NCI-H2227 (cell line): ENCODE measurements around the gene NOL9.

Experiments used
- DNase-seq: peaks from one replicate; lab custom pipeline; 2025; ENCODE audit not compliant: unreplicated experiment; lab: John Stamatoyannopoulos, UW

NOL9 gene

DNA sequence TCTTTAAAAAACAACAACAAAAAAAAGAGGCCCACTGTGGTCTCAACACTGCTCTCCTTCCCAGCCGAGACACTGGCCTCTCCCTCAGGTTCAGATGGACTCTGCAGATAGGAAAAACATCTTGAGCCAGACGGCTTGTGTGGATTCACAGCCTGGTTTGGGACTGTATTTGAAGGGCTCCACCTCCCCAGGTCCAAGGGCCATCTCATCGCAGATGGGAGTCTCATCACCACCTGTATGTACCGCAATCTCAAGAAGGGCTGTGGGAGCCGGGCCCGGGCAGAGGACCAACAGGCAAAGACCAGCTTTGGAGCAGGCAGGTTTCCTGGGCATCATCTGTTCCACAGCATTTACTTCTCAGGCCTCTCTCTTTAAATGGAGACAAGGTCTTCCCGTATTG, 35.7 kb upstream of the NOL9 start:
- no peak for DNase-seq

DNA sequence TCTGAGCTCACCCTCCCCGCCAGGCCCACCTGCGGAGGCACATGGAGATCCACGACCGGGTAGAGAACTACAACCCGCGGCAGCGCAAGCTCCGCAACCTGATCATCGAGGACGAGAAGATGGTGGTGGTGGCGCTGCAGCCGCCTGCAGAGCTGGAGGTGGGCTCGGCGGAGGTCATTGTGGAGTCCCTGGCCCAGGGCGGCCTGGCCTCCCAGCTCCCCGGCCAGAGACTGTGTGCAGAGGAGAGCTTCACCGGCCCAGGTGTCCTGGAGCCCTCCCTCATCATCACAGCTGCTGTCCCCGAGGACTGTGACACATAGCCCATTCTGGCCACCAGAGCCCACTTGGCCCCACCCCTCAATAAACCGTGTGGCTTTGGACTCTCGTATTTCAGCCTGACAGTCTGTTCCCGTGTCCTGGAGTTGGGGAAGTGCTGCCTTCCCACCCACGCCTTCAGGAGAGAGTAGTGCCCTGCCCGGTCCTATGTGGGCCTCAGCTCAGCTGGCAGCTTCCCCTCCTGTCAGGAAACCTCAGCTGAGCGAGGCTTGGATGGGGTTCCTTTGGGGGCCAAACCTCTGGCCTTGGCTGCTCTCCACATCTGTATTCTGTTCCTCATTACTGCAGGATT, 34.7 kb upstream of the NOL9 start:
- DNase-seq = no peak

DNA sequence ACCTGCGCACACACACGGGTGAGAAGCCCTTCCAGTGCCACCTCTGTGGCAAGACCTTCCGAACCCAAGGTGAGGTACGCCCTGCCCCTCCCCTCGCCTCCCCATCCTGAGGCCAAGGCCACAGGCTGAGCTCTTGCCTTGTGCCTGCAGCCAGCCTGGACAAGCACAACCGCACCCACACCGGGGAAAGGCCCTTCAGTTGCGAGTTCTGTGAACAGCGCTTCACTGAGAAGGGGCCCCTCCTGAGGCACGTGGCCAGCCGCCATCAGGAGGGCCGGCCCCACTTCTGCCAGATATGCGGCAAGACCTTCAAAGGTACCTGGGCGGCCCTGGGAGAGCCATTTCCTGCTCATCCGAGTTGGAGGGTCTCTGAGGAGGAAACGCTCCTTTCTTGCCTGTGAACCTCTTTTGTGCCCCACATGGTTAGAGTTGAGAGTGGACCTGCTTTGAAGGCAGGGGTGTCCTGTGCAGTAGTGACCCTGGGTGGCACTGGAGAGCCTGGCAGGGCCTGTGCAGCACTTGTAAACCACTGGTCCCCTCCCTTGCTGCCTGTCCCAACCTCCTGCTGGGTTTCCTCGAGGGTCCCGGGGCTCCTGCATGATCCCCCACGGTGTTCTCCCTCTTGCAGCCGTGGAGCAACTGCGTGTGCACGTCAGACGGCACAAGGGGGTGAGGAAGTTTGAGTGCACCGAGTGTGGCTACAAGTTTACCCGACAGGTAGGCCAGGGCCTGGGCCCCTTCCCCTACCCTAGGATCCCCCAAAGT, 34.0 kb upstream of the NOL9 start:
- no peak for DNase-seq

DNA sequence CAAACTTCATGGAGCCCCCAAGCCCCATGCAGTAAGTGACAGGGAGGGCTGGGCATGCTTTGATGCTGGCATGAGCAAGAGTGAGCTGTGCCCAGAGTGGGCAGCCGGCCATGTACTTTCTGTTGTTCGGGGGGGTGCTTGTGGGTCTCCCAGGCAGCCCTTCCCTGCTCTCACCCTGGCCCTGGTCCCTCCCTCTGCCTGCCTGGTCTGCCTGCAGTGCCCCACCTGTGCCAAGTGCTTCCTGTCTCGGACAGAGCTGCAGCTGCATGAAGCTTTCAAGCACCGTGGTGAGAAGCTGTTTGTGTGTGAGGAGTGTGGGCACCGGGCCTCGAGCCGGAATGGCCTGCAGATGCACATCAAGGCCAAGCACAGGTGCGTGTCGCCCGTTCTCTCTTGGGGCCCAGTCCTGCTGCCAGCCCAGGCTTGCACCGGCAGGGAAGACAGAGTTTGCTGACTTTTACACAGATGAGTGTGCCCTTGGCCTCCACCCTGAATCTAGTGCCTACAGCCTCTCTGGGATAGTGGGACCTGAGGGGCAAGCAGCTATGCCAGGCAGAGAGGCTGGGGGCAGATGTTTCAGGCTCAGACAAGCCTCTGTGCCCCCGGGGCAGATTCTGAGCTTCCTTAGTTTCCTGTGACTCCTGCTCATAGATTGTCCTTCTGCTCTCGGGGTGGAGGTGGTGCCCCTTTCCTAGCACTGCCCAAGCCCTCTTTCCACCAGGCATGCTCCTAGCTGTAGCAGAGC, 33.1 kb upstream of the NOL9 start:
- DNase-seq = no peak

DNA sequence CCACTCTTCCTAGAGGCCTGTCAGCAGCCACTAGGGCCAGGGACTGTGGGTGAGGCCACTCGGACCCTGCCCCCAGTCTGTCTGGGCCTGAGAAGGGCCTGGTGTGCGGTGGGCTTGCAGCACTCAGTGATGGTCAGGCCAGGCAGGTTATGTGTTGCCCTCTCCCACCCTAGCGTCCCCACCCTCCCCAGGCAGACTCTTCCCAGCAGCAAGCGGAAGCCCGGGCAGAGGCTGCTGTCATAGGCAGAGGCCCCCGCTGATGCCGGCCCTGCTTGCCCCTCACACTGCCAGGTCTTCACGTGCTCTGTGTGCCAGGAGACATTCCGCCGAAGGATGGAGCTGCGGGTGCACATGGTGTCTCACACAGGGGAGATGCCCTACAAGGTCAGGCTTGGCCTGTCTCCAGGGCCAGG, 32.1 kb upstream of the NOL9 start:
- no peak for DNase-seq

DNA sequence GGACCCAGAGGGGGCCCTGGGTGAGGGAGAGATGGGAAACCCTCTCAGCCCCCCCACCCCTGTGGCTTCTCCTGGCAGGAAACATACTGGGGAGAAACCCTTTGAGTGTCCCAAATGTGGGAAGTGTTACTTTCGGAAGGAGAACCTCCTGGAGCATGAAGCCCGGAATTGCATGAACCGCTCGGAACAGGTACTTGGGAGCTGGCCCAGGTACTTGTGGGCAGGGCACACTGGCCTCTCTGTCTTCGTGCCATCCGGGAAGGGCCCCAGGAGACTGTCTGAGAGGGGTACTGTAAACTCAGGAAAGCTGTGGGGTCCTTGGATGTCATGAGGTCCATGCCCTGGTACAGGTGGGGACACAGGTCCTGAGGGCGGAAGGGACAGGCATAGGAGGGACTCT, 31.5 kb upstream of the NOL9 start:
- no peak for DNase-seq

DNA sequence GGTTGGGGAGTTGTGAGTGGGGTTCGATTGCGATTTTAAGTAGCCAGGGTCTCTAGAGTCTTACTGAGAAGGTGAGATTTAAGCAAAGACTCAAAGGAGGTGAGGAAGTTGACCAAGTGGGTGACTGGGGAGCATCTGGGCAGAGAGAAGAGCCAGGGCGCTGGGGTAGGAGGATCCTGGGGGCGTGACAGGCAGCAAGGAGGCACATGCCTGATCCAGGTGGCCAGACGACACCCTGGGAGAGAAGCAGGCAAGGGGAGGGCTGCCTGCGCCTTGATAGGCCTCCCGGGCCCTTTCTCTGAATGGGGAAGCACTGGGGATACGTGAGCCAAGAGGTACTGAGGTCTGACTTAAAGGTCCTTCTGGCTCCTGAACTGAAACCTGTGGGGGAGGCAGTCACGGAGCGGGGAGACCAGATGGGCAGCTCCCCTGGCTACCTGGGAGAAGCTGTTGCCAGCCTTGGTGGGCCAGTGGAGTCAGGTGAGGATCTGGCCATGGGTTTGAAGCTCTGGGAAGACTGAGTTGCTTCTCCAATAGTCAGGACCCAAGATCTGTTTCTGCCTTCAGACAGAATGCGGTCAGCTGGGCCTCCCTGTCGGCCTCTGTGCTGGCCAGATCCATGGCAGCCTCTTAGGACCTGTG, 30.9 kb upstream of the NOL9 start:
- DNase-seq = no peak

DNA sequence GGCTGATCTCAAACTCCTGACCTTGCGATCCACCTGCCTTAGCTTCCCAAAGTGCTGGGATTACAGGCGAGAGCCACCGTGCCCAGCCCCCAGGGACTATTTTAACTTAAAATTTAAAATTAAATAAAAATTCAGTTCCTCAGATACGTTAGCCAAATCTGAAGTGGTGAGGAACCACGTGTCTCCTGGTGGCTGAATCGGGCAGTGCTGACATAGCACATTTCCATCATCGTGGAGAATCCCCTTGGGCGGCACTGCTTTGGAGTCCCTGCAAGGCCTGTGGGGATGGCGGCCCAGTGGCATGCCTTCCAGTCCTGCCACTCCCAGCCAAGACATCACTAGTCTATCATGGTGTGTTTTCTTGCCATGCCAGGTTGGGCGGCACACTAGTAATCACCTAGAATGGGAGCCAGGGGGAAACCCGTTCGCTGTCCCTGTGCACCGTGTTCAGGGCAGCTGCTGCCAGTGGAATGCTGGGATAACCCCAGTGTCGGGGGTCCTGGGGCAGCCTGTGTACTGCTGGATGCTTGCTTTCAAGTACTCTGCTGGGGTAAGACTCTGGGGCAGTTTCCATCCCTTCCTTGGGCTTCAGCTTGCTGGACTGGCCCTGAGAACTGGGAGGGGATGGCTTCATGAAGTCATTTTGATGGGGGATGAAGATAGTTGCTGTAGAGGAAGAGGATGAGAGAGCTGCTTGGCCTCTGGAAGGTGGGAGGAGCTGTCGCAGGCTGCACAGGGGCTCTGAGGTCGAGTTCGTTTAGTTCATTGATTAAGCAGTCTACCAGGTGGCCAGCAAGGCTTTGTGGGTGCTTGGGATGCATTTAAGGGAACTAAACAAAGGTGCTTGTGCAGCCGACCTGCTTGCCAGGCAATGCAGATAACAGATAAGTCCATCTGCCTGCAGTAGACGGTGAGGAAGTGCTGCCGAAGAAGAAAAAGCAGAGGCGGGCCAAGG, 30.1 kb upstream of the NOL9 start:
- no peak for DNase-seq

DNA sequence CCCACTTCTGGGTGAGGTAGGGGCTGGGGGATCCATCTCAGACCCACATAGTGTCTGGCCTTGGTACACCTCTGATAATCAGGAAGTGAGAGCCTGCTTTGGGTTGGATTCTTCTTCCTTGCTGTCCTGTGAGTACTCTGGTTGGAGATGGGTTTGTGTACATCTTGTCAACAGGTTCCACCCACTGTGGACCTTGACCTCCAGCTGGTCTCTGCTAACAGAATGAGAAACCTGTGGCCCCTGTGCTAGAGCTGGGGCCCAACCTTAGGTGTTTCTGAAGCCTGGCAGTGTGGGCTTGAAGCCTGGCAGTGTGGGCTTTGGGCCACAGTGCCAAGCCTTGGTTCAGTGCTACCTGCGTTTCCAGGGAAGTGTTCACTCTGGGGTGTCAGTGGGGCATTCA, 28.1 kb upstream of the NOL9 start:
- no peak for DNase-seq

DNA sequence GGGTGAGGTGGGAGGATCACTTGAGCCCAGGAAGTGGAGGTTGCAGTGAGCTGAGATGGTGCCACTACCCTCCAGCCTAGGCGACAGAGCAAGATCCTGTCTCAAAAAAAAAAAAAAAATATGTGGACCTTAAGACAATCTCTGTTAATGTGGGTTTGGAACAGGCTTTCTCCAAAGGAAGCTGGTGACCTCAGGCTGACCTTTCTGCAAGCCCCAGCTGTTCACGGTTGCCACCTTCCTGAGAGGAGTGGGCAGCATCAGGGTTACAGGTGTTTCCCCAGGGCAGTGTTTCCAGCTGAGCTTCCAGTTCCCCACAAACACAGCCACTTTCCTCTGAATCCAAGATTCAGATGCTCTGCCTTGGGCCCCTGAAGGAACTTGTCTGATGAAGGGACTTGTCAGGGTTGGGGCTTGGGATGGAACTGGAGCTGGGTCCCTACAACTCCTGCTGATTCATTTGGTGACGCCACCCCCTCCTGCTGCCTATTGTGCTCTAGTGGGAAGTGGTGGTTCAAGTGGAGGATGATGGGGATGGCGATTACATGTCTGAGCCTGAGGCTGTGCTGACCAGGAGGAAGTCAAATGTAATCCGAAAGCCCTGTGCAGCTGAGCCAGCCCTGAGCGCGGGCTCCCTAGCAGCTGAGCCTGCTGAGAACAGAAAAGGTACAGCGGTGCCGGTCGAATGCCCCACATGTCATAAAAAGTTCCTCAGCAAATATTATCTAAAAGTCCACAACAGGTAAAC, 27.4 kb upstream of the NOL9 start:
- DNase-seq = peak; percentile 23

DNA sequence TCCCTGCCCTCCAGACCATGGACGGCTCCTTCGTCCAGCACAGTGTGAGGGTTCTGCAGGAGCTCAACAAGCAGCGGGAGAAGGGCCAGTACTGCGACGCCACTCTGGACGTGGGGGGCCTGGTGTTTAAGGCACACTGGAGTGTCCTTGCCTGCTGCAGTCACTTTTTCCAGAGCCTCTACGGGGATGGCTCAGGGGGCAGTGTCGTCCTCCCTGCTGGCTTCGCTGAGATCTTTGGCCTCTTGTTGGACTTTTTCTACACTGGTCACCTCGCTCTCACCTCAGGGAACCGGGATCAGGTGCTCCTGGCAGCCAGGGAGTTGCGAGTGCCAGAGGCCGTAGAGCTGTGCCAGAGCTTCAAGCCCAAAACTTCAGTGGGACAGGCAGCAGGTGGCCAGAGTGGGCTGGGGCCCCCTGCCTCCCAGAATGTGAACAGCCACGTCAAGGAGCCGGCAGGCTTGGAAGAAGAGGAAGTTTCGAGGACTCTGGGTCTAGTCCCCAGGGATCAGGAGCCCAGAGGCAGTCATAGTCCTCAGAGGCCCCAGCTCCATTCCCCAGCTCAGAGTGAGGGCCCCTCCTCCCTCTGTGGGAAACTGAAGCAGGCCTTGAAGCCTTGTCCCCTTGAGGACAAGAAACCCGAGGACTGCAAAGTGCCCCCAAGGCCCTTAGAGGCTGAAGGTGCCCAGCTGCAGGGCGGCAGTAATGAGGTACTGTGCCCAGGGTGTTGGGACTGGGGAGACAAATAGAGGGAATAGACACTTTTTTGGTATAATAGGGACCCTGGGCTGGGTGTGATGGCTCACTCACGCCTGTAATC, 26.5 kb upstream of the NOL9 start:
- DNase-seq = no peak

DNA sequence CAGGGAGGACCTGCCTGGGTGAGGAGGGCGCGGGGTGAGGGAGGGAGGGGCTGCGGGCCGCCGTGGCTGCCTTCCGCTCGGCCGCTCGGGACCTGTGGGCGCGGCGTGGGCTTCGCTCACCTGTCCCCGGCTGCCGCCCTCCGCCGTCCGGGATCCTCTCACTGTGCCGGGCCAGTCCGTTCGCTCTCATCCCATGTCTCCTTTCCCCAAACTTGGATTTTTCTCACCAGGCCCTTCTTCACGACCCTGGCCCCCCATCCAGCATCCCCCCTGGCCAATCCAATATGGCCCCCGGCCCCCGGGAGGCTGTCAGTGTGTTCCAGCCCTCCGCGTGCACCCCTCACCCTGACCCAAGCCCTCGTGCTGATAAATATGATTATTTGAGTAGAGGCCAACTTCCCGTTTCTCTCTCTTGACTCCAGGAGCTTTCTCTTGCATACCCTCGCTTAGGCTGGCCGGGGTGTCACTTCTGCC, 25.8 kb upstream of the NOL9 start:
- no peak for DNase-seq

DNA sequence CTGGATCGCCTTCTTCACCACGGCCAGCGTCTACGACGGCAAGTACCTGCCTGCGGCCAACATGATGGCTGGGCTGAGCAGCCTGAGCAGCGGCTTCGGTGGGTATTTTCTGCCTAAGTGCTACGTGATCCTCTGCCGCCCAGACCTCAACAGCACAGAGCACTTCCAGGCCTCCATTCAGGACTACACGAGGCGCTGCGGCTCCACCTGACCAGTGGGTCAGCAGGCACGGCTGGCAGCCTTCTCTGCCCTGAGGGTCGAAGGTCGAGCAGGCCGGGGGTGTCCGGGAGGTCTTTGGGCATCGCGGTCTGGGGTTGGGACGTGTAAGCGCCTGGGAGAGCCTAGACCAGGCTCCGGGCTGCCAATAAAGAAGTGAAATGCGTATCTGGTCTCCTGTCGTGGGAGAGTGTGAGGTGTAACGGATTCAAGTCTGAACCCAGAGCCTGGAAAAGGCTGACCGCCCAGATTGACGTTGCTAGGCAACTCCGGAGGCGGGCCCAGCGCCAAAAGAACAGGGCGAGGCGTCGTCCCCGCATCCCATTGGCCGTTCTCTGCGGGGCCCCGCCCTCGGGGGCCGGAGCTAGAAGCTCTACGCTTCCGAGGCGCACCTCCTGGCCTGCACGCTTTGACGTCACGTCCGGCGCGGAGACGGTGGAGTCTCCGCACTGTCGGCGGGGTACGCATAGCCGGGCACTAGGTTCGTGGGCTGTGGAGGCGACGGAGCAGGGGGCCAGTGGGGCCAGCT, 25.2 kb upstream of the NOL9 start, which contains the start of gene ZBTB48:
Gene ZBTB48, plus strand, starts transcription at position 621 of the 745 bp plus-strand sequence. CDS start 616 bp downstream, outside the sequence.
- DNase-seq = peak; percentile 99

DNA sequence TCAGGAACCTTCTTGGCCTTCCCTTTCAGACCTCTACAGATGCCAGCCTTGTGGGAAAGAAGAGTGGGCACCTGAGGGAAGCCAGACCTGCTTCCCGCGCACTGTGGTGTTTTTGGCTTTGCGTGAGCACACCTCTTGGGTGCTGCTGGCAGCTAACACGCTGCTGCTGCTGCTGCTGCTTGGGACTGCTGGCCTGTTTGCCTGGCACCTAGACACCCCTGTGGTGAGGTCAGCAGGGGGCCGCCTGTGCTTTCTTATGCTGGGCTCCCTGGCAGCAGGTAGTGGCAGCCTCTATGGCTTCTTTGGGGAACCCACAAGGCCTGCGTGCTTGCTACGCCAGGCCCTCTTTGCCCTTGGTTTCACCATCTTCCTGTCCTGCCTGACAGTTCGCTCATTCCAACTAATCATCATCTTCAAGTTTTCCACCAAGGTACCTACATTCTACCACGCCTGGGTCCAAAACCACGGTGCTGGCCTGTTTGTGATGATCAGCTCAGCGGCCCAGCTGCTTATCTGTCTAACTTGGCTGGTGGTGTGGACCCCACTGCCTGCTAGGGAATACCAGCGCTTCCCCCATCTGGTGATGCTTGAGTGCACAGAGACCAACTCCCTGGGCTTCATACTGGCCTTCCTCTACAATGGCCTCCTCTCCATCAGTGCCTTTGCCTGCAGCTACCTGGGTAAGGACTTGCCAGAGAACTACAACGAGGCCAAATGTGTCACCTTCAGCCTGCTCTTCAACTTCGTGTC, 24.5 kb upstream of the NOL9 start:
- no peak for DNase-seq

DNA sequence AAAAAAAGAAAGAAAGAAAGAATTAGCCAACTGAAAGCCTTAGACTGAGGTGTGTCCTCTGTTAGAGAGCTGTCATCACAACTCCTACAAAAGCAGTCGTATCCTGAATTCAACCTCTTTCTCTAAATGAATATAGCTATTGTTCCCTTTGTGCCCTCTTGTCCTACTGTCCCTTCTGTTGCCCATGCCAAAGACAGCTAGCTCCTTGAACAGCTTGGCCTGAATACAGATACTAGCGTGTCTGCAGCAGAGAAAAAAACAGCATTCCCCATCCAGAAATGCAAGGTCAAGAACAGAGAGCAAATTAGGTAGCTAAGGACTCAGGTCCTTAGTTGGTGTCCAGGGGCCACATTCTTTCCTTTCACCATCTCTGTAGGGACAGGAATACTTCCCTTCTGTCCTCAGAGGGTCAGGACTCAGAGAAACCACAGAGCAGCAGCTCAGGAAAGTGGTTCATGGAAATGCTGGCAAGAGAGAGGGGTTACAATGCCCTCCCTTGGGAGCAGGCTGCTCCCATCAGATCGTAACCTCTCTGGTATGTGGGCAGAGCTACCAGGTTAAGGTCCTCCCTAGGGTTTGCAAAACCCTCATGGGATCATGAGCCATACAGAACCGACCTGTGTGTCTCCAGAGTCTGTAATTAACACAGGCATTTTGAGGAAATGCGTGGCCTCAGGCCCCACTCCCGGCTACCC, 23.7 kb upstream of the NOL9 start:
- DNase-seq = no peak

DNA sequence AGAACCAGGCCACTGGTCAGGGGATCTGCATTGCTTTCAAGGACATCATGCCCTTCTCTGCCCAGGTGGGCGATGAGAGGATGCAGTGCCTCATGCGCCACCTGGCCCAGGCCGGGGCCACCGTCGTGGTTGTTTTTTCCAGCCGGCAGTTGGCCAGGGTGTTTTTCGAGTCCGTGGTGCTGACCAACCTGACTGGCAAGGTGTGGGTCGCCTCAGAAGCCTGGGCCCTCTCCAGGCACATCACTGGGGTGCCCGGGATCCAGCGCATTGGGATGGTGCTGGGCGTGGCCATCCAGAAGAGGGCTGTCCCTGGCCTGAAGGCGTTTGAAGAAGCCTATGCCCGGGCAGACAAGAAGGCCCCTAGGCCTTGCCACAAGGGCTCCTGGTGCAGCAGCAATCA, 20.5 kb upstream of the NOL9 start:
- no peak for DNase-seq
